ENCODE results near the gene ZNF346. TPM values are rescaled to one million over a fixed set of nuclear protein-coding genes. Genes with fewer than 3 reads are reported as not detected.
"Not testable (repeated sequence)": the region's sequence is repeated elsewhere in the genome, so short reads cannot be mapped to it uniquely, and the experiment has no call there.

The ZNF346 gene
- total RNA-seq, 1 donor from 2014 or later = 15.5 TPM

DNA sequence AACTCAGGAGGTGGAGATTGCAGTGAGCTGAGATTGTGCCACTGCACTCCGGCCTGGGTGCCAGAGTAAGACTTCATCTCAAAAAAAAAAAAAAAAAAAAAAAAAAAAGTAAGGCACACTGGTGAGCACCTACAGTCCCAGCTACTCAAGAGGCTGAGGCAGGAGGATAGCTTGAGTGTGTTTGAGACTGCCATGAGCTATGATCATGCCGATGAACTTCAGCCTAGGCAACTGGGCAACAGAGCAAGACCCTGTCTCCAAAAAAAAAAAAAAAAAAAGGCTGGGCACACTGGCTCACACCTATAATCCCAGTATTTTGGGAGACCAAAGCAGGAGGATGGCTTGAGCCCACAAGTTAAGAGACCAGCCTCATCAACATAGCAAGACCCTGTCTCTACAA lies 36.2 kb upstream of the ZNF346 start:
- TF ChIP-seq, protein P1, sequence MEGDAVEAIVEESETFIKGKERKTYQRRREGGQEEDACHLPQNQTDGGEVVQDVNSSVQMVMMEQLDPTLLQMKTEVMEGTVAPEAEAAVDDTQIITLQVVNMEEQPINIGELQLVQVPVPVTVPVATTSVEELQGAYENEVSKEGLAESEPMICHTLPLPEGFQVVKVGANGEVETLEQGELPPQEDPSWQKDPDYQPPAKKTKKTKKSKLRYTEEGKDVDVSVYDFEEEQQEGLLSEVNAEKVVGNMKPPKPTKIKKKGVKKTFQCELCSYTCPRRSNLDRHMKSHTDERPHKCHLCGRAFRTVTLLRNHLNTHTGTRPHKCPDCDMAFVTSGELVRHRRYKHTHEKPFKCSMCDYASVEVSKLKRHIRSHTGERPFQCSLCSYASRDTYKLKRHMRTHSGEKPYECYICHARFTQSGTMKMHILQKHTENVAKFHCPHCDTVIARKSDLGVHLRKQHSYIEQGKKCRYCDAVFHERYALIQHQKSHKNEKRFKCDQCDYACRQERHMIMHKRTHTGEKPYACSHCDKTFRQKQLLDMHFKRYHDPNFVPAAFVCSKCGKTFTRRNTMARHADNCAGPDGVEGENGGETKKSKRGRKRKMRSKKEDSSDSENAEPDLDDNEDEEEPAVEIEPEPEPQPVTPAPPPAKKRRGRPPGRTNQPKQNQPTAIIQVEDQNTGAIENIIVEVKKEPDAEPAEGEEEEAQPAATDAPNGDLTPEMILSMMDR (IDR thresholded peaks at IDR 0.05; ENCODE audit: insufficient read depth, low read length, poor library complexity, severe bottlenecking) = no peak
- H3K36me3 ChIP-seq (ENCODE audit: control insufficient read depth, insufficient read depth, low read length) = no peaks in the 10 kb centered on the region
- no peaks in the 10 kb centered on the region for H3K27me3 ChIP-seq (ENCODE audit: control insufficient read depth, insufficient read depth, low read length)
- DNase-seq (ENCODE audit: low read depth) = no peak
- no peak overlapping the region for H3K4me3 ChIP-seq (ENCODE audit: low read depth, low read length)

GRCh38 chr5:176987583-176987982 lies 34.9 kb upstream of the ZNF346 start:
- Histone ChIP-seq H3K4me3 (ENCODE audit: low read depth, low read length) (no peak overlapping the region), H3K36me3 (ENCODE audit: control insufficient read depth, insufficient read depth, low read length) (no peaks in the 10 kb centered on the region), H3K27me3 (ENCODE audit: control insufficient read depth, insufficient read depth, low read length) (no peaks in the 10 kb centered on the region)
- no peak for DNase-seq (ENCODE audit: low read depth)
- TF ChIP-seq, protein P1 (IDR thresholded peaks at IDR 0.05; ENCODE audit: insufficient read depth, low read length, poor library complexity, severe bottlenecking) = no peak

DNA sequence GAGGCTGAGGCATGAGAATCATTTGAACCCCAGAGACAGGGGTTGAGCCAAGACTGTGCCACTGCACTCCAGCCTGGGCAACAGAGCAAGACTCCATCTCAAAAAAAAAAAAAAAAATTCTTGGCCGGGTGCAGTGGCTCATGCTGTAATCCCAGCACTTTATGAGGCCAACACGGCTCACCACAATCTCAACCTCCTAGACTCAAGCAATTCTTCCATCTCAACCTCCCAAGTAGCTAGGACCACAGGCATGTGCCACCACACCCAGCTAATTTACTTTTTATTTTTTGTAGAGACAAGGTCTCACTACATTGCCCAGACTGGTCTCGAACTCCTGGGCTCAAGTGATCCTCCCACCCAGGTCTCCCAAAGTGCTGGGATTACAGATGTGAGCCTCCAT lies 29.4 kb upstream of the ZNF346 start:
- not testable (repeated sequence) for DNase-seq (ENCODE audit: low read depth); H3K27me3 ChIP-seq (ENCODE audit: control insufficient read depth, insufficient read depth, low read length); H3K36me3 ChIP-seq (ENCODE audit: control insufficient read depth, insufficient read depth, low read length); H3K4me3 ChIP-seq (ENCODE audit: low read depth, low read length)

- TF ChIP-seq, protein P1 (IDR thresholded peaks at IDR 0.05; ENCODE audit: insufficient read depth, low read length, poor library complexity, severe bottlenecking) = no peak
- DNase-seq (ENCODE audit: low read depth) = peak; percentile 63
- H3K36me3 ChIP-seq (ENCODE audit: control insufficient read depth, insufficient read depth, low read length) = no peaks in the 10 kb centered on the region
Observed at GRCh38 chr5:176994460-176995121, 27.9 kb upstream of the ZNF346 start.

DNA sequence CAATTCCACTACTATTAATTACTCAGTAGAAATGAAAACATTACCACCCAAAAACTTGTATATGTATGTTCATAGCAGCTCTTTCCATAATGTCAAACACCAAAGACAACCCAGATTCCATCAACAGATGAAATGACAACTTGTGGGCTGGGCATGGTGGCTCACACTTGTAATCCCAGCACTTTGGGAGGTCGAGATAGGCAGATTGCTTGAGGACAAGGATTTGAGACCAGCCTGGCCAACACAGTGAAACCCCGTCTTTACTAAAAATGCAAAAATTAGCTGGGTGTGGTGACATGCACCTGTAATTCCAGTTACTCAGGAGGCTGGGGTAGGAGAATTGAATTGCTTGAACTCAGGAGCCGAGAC lies 27.4 kb upstream of the ZNF346 start:
- no peaks in the 10 kb centered on the region for H3K27me3 ChIP-seq (ENCODE audit: control insufficient read depth, insufficient read depth, low read length)
- no peaks in the 10 kb centered on the region for H3K36me3 ChIP-seq (ENCODE audit: control insufficient read depth, insufficient read depth, low read length)
- no peak overlapping the region for H3K4me3 ChIP-seq (ENCODE audit: low read depth, low read length)
- no peak for DNase-seq (ENCODE audit: low read depth)
- TF ChIP-seq, protein P1 (IDR thresholded peaks at IDR 0.05; ENCODE audit: insufficient read depth, low read length, poor library complexity, severe bottlenecking) = no peak

More at GRCh38 chr5:176994460-176995121, 27.9 kb upstream of the ZNF346 start:
- H3K27me3 ChIP-seq (ENCODE audit: control insufficient read depth, insufficient read depth, low read length) = no peaks in the 10 kb centered on the region
- no peak overlapping the region for H3K4me3 ChIP-seq (ENCODE audit: low read depth, low read length)

DNA sequence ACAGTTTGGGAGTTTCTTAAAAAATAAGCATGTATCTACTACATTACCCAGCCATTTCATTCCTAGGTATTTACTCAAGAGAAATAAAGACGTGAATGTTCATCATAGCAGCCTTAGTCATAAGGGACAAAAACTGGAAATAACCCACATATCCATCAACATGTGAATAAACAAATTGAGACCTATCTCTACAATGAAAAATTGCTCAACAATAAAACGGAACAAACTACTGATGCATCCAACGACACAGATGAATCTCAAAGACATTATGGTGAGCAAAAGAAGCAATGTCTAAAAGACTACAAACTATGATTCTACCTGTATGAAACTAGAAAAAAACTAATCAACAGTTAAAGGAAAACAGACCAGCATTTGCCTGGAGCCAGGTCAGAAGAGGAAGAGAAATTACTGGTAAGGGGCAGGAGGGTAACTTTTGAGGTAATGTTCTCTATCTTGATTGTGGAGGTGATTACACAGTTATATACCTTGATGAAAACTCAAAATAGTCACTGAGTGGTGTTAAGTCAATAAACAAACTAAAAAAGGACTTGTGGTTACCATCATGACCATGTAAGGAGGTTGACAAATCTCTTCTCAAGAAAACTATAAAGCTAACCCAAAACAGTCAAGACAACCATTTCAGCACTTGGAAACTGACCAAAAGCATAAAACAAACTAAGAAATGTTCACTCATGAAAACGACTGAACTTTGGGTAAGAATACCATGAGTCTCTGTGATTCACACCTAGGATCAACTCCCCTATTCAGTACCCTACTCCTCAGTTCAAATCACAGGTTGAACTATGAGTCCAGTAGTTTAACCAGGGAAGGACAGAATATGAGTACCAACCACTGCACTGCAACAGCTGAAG lies 26.4 kb upstream of the ZNF346 start:
- H3K4me3 ChIP-seq (ENCODE audit: low read depth, low read length) = no peak overlapping the region
- no peak for DNase-seq (ENCODE audit: low read depth)
- no peaks in the 10 kb centered on the region for H3K36me3 ChIP-seq (ENCODE audit: control insufficient read depth, insufficient read depth, low read length)
- TF ChIP-seq, protein P1 (IDR thresholded peaks at IDR 0.05; ENCODE audit: insufficient read depth, low read length, poor library complexity, severe bottlenecking) = no peak
- no peaks in the 10 kb centered on the region for H3K27me3 ChIP-seq (ENCODE audit: control insufficient read depth, insufficient read depth, low read length)
